GM18505 (cell line): ENCODE measurements around the gene WBP2NL.
"Not testable (repeated sequence)": the region's sequence is repeated elsewhere in the genome, so short reads cannot be mapped to it uniquely, and the experiment has no call there.

Source experiments
- ATAC-seq: cut with Tn5 transposase; IDR thresholded peaks from one replicate; pipeline ENCODE4 v1.9.1; 2021; ENCODE audit not compliant: unreplicated experiment
- POLR2A ChIP-seq: IDR thresholded peaks from 4 replicates; pipeline ENCODE4 v1.6.1; 2011; ENCODE audit warnings: borderline replicate concordance; ENCODE audit not compliant: insufficient read depth, insufficient read length; ENCODE audit errors: extremely low read depth

Gene WBP2NL

GRCh38 chr22:42067671-42068251, 69.2 kb downstream of the WBP2NL start:
- TF ChIP-seq POLR2A, result no peak
- ATAC-seq, result no peak

GRCh38 chr22:42068291-42068690, 69.7 kb downstream of the WBP2NL start:
- no peak for TF ChIP-seq POLR2A
- no peak for ATAC-seq

GRCh38 chr22:42069801-42070516, 71.4 kb downstream of the WBP2NL start:
- ATAC-seq, result no peak
- no peak for TF ChIP-seq POLR2A

GRCh38 chr22:42070517-42071422, 72.2 kb downstream of the WBP2NL start, which contains the start of gene NAGA:
Gene NAGA, minus strand, starts transcription at chr22:42070812. Its CDS starts 515 bp downstream, at chr22:42070297.
- peak; percentile 88 for ATAC-seq
- peak; percentile 83 for TF ChIP-seq POLR2A

DNA sequence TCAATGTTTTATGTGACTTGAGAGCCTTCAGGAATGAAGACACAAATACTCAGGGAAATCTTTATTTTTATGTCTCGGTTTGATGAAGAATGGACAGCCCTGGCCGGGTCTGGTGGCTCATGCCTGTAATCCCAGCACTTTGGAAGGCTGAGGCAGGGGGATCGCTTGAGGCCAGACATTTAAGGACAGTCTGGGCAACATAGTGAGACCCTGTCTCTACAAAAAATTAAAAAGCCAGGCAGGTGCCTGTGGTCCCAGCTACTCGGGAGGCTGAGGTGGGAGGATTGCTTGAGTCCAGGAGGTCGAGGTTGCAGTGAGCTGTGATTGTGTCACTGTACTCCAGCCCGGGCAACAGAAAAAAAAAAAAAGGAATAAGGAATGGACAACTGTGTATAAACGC, 72.9 kb downstream of the WBP2NL start:
- ATAC-seq, result not testable (repeated sequence)

DNA sequence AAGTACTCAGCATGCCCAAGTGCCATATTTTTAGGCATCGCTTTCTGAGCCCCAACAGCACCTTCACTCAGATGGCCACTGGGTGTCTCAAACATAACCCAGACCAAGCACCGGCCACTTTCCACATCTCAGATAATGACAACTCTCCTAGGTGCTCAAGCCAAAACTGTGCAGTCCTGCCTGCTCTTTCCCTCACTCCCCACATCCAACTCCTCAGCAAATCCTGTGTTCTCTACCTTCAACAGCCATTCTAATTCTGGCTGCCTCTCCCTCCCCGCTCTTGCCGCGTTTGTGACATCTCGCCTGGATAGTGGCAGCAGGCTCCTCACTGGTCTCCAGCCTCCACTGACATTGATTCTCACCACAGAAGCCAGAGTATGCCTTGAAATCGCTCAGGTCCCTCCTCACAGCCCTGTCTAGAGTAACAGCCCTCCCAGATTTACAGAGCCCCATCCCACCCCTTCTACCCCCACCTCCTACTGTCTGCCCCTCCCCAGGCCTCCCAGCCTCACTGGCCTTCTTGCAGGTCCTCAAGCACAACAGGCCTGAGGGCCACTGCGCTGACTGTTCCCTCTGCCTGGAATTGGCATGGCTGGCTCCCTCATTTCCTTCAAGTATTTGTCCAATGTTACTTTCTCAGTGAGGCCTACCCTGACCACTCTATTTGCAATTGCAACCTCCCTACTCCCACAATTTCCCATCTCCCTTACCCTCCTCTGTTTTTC, 74.2 kb downstream of the WBP2NL start:
- TF ChIP-seq POLR2A, result no peak
- no peak for ATAC-seq

GRCh38 chr22:42073621-42074041, 75.0 kb downstream of the WBP2NL start:
- TF ChIP-seq POLR2A, result no peak
- ATAC-seq, result no peak

DNA sequence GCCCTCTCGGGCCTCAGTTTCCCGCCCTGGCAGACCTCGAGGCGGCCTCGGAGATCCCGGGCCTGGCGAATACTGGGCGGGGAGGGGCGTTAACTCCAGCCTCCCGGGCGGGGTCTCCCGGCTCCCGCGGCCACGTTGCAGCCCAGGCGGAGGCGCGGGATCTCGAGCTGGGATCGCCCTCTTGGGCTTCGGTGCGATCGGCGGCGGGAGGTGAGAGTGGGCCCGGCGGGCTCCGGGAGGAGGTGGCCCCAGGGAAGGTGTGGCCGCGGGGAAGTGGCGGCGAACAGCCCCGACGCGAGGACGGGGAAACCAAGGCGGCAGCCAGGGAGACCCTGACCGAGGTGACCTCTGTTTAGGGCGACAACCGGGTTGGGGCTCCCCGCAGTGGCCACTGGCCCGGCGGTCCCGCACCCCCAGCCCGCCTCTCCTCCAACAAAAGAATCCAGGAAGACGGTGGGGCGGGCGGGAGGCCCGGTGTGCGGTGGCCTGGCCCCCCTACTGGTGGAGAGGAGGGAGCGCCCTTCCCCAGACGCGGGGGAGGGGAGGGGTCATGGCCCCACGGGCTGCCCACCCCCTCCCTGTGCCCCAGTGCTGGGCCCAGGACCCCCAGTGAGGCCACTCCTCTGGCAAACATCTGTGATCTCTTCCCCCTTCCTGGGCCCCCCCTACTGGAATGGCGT, 75.7 kb downstream of the WBP2NL start, which contains the start of gene PHETA2:
TSS of gene PHETA2 (plus strand) at position 117 of the 680 bp plus-strand sequence. CDS start 3,046 bp downstream, outside the sequence.
- TF ChIP-seq POLR2A, result no peak
- ATAC-seq, result no peak

- no peak for ATAC-seq
- TF ChIP-seq POLR2A, result no peak
These were observed 76.5 kb downstream of the WBP2NL start for GRCh38 chr22:42074846-42075676.

GRCh38 chr22:42076764-42077485, 78.3 kb downstream of the WBP2NL start:
- ATAC-seq, result no peak
- no peak for TF ChIP-seq POLR2A

DNA sequence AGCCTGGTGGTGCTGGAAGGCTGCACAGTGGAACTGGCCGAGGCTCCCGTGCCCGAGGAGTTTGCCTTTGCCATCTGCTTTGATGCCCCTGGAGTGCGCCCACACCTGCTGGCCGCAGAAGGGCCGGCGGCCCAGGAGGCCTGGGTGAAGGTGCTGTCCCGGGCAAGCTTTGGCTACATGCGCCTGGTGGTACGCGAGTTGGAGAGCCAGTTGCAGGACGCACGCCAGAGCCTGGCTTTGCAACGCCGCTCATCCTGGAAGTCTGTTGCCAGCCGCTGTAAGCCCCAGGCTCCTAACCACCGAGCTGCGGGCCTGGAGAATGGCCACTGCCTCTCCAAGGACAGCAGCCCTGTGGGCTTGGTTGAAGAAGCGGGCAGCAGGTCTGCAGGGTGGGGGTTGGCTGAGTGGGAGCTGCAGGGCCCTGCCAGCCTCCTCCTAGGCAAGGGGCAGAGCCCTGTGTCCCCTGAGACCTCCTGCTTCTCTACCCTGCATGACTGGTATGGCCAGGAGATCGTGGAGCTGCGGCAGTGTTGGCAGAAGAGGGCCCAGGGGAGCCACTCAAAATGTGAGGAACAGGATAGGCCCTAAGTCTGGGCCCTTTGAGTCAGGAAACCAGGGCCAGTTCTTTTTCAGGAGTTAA, 79.0 kb downstream of the WBP2NL start:
- ATAC-seq, result no peak
- TF ChIP-seq POLR2A, result no peak
